ENCODE data around the gene LORICRIN.

The LORICRIN gene

DNA sequence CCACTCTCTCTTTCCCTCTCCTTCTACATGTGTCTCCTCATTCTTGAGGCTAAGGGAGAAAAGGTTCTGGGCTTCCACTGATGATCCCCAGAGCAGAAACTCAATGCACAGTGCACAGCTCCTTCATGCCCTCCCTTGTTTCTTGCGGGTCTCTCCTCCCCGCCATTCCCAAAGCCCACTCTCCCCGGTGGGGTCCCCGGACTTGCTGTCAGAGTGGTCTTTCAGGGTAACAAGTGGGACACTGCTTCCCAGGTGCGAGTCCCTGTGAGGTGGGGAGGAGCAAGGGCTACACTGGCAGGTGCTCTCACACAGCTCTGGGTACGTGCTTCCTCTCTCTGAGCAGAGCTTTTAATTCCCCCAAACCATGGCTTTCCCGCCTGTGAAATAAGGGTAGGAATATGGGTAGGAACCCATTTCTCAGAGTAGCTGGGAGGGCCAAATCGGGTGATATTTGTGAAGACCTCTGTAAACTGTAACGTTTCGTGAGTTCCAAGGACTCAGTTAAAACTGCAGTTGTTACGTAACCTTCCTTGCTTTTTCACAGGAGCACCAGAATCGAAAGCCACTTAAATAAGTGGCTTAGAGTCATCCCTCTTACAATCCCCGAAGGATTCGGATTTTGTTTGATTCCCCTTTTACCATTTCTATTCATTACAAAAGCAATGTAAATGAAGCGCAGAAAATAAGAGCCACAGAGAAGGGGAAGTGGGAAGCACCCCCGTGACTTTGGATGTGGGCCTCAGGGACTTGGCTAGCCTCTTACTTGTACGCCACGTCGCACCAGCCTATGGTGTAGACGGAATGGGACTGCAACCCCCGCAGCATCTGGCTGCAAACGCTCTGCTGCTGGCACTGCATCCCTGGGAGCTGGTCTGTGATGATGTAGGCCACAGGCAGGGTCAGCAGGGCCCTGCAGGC lies 47.1 kb downstream of the LORICRIN start:
- no peak for DNase-seq

DNA sequence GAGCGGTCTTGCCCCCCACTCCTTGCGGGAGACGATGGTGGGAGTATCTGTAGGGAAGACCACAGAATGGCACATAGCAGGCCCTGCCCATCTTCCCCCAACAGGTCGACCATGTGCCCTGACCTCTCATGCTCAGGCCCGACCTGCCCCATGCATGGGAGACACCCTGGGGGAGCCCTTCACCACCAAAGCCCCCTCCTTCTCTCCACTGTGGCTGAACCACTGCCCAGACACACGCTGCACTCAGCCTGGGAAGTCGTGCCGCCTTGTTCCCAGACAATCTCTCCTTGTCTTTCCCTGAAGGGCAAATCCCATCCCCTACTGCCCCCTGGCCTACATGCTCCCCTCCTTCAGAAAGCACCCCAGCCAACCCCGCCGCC lies 47.7 kb downstream of the LORICRIN start:
- no peak for DNase-seq

DNA sequence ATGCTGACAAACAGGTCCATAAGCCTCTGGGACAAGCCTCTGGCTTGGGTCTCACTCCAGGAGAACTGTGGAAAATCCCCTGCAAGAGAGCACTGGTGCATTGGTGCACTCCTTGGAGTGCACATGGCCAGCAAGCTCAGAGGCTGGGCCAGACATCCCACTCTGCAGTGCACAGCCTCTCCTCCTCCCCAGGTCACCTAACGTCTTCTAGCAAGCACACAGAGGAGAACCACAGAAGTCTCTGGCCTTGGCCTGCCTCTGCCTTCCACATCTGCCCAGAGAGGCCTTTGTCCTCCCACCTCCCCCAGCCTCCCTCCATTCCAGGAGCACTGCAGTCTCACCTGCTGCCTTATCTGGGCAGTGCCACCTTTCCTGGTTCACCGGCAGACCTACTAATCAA lies 49.1 kb downstream of the LORICRIN start:
- DNase-seq = no peak

DNA sequence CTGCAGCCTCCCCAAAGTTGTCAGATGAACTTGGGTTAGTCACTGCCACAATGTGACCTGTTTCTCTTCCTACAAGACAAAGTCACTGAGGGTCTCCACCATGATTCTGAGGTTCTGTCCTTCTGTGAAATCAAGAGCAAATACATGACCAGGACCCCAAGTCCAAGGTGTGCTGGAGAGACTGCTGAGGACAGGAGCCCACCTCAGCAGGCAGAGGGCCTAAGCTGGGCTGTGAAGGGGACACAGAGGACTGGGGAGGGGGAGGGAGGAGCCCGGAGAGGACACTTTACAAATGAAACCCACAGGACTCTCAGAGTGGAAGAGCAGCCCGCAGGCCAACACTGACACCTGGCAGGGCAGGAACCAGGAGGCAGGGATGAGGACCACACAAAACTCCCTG lies 50.0 kb downstream of the LORICRIN start:
- no peak for DNase-seq

DNA sequence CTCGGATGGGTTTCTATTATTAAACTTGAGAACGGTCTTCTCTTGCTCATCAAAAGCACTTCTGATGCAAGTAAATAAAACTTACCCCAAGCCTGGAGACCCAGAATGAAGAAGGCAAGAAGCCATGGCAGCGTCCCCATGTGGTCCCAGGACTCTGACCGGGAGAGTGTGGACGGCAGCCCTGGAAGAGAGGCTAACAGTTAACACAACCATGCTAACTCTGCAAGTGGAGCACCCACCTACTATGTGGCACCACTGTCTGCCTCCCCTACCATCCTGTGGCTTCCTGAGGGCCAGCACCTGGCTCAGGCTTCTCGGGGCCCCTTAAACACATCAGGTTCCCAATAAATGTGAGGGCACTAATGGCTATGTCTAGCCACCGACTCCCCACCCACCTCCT lies 51.0 kb downstream of the LORICRIN start:
- no peak for DNase-seq

Measured in stimulated activated CD4-positive, alpha-beta T cell treated with anti-CD3 and anti-CD28 coated beads, Interleukin-2, amount 100 ng/mL, for 48 hours (primary cell).